Measurements from ENCODE around the gene DIS3. TPM values are rescaled to one million over a fixed set of nuclear protein-coding genes. Genes with fewer than 3 reads are reported as not detected.
A peak's percentile ranks its signal among the peaks of the same experiment; 100 is the strongest.

Gene DIS3, protein sequence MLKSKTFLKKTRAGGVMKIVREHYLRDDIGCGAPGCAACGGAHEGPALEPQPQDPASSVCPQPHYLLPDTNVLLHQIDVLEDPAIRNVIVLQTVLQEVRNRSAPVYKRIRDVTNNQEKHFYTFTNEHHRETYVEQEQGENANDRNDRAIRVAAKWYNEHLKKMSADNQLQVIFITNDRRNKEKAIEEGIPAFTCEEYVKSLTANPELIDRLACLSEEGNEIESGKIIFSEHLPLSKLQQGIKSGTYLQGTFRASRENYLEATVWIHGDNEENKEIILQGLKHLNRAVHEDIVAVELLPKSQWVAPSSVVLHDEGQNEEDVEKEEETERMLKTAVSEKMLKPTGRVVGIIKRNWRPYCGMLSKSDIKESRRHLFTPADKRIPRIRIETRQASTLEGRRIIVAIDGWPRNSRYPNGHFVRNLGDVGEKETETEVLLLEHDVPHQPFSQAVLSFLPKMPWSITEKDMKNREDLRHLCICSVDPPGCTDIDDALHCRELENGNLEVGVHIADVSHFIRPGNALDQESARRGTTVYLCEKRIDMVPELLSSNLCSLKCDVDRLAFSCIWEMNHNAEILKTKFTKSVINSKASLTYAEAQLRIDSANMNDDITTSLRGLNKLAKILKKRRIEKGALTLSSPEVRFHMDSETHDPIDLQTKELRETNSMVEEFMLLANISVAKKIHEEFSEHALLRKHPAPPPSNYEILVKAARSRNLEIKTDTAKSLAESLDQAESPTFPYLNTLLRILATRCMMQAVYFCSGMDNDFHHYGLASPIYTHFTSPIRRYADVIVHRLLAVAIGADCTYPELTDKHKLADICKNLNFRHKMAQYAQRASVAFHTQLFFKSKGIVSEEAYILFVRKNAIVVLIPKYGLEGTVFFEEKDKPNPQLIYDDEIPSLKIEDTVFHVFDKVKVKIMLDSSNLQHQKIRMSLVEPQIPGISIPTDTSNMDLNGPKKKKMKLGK
- total RNA-seq (2012; rRNA removed) (33.3 and 60.3 TPM in 2 replicates), polyA plus RNA-seq (2012; rRNA removed) (17.0 and 19.3 TPM in 2 replicates), Bru-seq, nascent RNA (percentile 87 among the genes with signal in this experiment), BruChase-seq, experiment 1, labeled RNA remaining after a 6-hour chase (percentile 79 among the genes with signal in this experiment), BruChase-seq, experiment 2, labeled RNA remaining after a 2-hour chase (percentile 86 among the genes with signal in this experiment)
- 4.0 and 7.1 TPM in 2 replicates for polyA plus RNA-seq (2012; cell fraction: cytosol; rRNA removed)
- 10.7 and 16.2 TPM in 2 replicates for polyA plus RNA-seq (2012; cell fraction: nucleus; rRNA removed; ENCODE audit: low replicate concordance)
- long read RNA-seq, full-length matches to known transcripts: 23 of 34 reads
- long read RNA-seq, partial matches to known transcripts: 6 of 34 reads
- long read RNA-seq, other reads (novel, unspliced or antisense): 5 of 34 reads

DNA sequence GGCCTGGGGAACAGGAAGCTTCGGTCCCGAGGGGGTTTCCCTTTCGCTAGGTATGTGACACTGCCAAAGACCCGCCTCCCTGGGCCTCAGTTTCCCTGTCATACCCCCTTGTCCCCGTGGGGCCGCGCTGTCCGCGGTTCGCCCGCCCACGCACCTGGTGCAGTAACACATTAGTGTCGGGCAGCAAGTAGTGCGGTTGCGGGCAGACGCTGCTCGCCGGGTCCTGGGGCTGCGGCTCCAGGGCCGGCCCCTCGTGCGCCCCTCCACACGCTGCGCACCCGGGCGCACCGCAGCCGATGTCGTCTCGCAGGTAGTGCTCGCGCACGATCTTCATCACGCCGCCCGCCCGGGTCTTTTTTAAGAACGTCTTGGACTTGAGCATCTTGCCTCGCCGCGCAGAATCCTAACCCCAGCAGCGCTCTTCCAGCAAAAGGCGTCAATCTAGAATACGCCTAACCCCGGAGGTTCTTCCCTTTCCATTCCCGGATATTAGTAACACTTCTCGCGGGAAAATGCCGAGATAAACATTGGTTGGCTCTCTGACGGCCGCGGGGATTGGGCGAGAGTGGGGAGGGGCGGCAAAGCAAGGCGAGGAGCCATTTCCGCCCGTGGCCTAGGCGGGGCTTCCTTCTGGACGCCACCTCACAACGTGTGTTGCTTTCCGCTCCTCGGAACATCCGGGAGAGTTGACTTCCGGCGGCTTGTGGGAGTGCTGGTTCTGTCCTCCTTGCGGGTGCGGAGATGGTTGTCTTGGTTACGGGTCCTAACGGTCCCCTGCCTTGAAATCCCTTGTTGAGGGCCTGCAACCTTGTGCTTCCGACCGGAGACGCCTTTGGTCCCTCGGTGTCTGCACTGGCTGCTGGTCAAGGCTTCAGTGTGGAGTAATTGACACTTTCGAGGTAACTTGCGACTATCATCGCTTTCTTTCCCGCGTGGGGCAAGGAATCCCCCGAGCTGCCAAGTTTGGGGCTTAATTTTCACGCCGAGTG lies at the start of gene DIS3, which contains the start of gene PIBF1:
Gene DIS3, minus strand, starts transcription at position 450 of the 989 bp plus-strand sequence. Its CDS starts 68 bp downstream, at position 382.
Gene PIBF1, plus strand, starts transcription at position 683 of the 989 bp plus-strand sequence. CDS start 1,337 bp downstream, outside the sequence.
- H3K9me1 ChIP-seq (ENCODE audit: insufficient read depth, low read length): peaks cover 4% of the 10 kb centered on the region; the same call in 1 of the 2 replicates
- H3K56ac ChIP-seq (ENCODE audit: extremely low read depth, insufficient read depth, low read length): peak within 1 kb of the TSS; percentile 87
- peak within 1 kb of the TSS; percentile 72 for H3K4me3 ChIP-seq (ENCODE audit: insufficient read depth, low read depth, low read length)
- ChIA-PET CTCF (no interaction called here), POLR2A (ENCODE audit: unreplicated experiment) (no interaction called here)
- 1% methylated on average over 32 of the region's 81 CpGs; no CpG with 5 or more reads in 1 of the 2 experiments for WGBS, 2 experiments (ENCODE audit: extremely low coverage in 2 of 2, insufficient read length in 1 of 2)
- H3K27ac ChIP-seq (ENCODE audit: insufficient read depth, low read length): peak within 1 kb of the TSS; percentile 73
- H3K4me2 ChIP-seq (ENCODE audit: low read depth, low read length): peak within 1 kb of the TSS; percentile 99
- peak within 1 kb of the TSS; percentile 66 for H2BK120ac ChIP-seq (ENCODE audit: low read depth, low read length)
- DNase-seq: peak; percentile 98
- H3K4me1 ChIP-seq (ENCODE audit: control insufficient read depth, insufficient read depth, low read length): no peaks in the 10 kb centered on the region
- peak within 1 kb of the TSS; percentile 41 to 94 for H4K8ac ChIP-seq (ENCODE audit: low read depth in 2 of 2, low read length in 2 of 2)
- in situ Hi-C loops (cut with MboI; ENCODE audit: low sequenced_read_pairs) (no loop called here), intact Hi-C loops (cut with micrococcal nuclease) (no loop called here), dilution Hi-C loops (cut with HindIII; ENCODE audit: low sequenced_read_pairs, unreplicated experiment) (no loop called here)
- peak within 1 kb of the TSS; percentile 79 for H2AK5ac ChIP-seq (ENCODE audit: low read depth, low read length)
- H3K4ac ChIP-seq (ENCODE audit: low read depth, low read length): peak within 1 kb of the TSS; percentile 93
- H3K27me3 ChIP-seq (ENCODE audit: control insufficient read depth, insufficient read depth, low read length): no peaks in the 10 kb centered on the region
- H3K9ac ChIP-seq (ENCODE audit: low read depth, low read length): peak within 1 kb of the TSS; percentile 95
- H2BK20ac ChIP-seq (ENCODE audit: low read depth, low read length): no peak within 1 kb of the TSS
- peak within 1 kb of the TSS; percentile 91 for H2AK9ac ChIP-seq (replicated peaks; ENCODE audit: low read depth, low read length, poor library complexity)
- peak; percentile 99 for ATAC-seq (ENCODE audit: low read depth)
- H3K23ac ChIP-seq (ENCODE audit: low read depth, low read length): peak within 1 kb of the TSS; percentile 95
- peaks cover 5% of the 10 kb centered on the region; the same call in 1 of the 2 replicates for H4K20me1 ChIP-seq (ENCODE audit: insufficient read depth, low read length)
- TF ChIP-seq MXI1 (IDR thresholded peaks at IDR 0.05; ENCODE audit: borderline replicate concordance, low read depth, low read length) (peak; percentile 84), NFE2L2 (IDR thresholded peaks at IDR 0.05; ENCODE audit: low read depth, low read length) (no peak), POLR2A (IDR thresholded peaks at IDR 0.05; ENCODE audit: low read depth, low read length) (peak; percentile 91), MAFK (IDR thresholded peaks at IDR 0.05; ENCODE audit: low read depth, low read length) (no peak), SMC3 (IDR thresholded peaks at IDR 0.05; ENCODE audit: low read depth, low read length) (no peak; the same call in 1 of the 2 replicates), RCOR1 (IDR thresholded peaks at IDR 0.05; ENCODE audit: insufficient replicate concordance, low read length) (no peak), BHLHE40 (IDR thresholded peaks at IDR 0.05; ENCODE audit: low read depth, low read length) (peak; percentile 74; the same call in 1 of the 2 replicates), MAZ (IDR thresholded peaks at IDR 0.05; ENCODE audit: borderline replicate concordance, low read depth, low read length) (no peak)
- H4K5ac ChIP-seq (ENCODE audit: low read depth, low read length): peak within 1 kb of the TSS; percentile 67
- peak within 1 kb of the TSS; percentile 99 for H2AFZ ChIP-seq (replicated peaks; ENCODE audit: low read length, poor library complexity)
- H3K18ac ChIP-seq (ENCODE audit: low read depth, low read length): no peak within 1 kb of the TSS
- H3K9me3 ChIP-seq (ENCODE audit: control insufficient read depth, insufficient read depth, low read length): no peaks in the 10 kb centered on the region
- peak within 1 kb of the TSS; percentile 95 for H3K14ac ChIP-seq (replicated peaks; ENCODE audit: low read depth, low read length)
- TSS peak; percentile 61 for BruUV-seq (replicated peaks)
- peak within 1 kb of the TSS; percentile 73 for H2BK5ac ChIP-seq (ENCODE audit: low read depth, low read length, poor library complexity, severe bottlenecking)
- peaks cover 12% of the 10 kb centered on the region for H3K36me3 ChIP-seq (ENCODE audit: control insufficient read depth, insufficient read depth, low read length)
- H4K91ac ChIP-seq (ENCODE audit: insufficient read depth, low read depth, low read length): peak within 1 kb of the TSS; percentile 83
- H3K79me1 ChIP-seq (ENCODE audit: low read depth in 1 of 2, low read length in 2 of 2): peaks cover 12 to 46% of the 10 kb centered on the region in 2 experiments
- H2BK15ac ChIP-seq (ENCODE audit: low read depth, low read length): no peak within 1 kb of the TSS
